Fibroblast of mammary gland (primary cell): ENCODE results near the gene KRTAP12-1.

Source experiments
- DNase-seq: peaks from one replicate; pipeline ENCODE4 v3.0.0-alpha.2; 2010; ENCODE audit warnings: low read depth
- H3K4me3 ChIP-seq: 2 replicates; pipeline ENCODE4 v1.5.1; 2011; ENCODE audit warnings: low read depth, mild to moderate bottlenecking, low read length, moderate library complexity; ENCODE audit not compliant: control insufficient read depth
- TF ChIP-seq, protein P1 (sequence below): conservative IDR thresholded peaks from 2 replicates; pipeline ENCODE4 v1.5.1; 2011; ENCODE audit warnings: low read depth, low read length, inconsistent platforms; ENCODE audit not compliant: control insufficient read depth, insufficient read depth

The KRTAP12-1 gene

DNA sequence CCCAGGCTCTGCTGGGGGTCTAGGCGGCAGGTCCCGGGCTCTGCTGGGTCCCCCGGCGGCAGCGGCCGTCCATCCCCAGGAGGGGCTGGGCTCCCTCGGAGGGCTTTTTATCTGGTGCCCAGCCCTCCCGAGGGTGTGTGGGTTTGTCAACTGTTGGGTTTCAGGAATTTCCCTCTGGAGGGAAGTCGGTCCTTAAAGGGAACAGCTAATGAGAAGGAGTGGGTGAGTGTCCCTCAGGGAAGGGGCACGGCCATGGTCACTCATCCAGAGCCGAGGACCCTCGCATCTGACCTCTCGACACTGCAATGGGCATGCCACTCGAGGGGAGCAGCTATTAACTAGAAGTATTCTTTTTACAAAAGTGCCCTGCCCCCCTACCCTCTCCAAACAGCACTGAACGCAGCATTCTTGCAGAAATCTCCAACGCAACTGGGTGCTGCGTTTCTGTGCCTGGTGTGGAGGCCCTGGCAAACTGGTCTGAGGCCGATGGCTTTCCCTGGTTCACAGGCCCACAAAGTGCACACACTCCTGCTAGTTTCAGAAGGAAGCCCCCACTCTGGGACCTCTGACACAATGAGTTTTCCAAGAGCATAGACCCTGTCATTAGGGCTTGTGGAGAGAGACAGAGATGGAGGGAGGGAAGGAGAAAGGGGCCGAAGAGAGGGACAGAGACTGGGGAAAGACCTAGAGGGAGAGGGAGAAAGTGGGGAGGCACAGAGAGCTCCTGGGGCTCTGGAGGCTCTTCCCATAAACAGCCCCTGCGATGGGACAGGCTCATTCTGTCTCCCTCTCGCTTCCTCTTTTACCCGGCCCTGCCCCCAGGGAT, 30.5 kb upstream of the KRTAP12-1 start:
- no peak for DNase-seq
- H3K4me3 ChIP-seq, result no peak overlapping the region
- TF ChIP-seq, protein P1, sequence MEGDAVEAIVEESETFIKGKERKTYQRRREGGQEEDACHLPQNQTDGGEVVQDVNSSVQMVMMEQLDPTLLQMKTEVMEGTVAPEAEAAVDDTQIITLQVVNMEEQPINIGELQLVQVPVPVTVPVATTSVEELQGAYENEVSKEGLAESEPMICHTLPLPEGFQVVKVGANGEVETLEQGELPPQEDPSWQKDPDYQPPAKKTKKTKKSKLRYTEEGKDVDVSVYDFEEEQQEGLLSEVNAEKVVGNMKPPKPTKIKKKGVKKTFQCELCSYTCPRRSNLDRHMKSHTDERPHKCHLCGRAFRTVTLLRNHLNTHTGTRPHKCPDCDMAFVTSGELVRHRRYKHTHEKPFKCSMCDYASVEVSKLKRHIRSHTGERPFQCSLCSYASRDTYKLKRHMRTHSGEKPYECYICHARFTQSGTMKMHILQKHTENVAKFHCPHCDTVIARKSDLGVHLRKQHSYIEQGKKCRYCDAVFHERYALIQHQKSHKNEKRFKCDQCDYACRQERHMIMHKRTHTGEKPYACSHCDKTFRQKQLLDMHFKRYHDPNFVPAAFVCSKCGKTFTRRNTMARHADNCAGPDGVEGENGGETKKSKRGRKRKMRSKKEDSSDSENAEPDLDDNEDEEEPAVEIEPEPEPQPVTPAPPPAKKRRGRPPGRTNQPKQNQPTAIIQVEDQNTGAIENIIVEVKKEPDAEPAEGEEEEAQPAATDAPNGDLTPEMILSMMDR, result no peak

DNA sequence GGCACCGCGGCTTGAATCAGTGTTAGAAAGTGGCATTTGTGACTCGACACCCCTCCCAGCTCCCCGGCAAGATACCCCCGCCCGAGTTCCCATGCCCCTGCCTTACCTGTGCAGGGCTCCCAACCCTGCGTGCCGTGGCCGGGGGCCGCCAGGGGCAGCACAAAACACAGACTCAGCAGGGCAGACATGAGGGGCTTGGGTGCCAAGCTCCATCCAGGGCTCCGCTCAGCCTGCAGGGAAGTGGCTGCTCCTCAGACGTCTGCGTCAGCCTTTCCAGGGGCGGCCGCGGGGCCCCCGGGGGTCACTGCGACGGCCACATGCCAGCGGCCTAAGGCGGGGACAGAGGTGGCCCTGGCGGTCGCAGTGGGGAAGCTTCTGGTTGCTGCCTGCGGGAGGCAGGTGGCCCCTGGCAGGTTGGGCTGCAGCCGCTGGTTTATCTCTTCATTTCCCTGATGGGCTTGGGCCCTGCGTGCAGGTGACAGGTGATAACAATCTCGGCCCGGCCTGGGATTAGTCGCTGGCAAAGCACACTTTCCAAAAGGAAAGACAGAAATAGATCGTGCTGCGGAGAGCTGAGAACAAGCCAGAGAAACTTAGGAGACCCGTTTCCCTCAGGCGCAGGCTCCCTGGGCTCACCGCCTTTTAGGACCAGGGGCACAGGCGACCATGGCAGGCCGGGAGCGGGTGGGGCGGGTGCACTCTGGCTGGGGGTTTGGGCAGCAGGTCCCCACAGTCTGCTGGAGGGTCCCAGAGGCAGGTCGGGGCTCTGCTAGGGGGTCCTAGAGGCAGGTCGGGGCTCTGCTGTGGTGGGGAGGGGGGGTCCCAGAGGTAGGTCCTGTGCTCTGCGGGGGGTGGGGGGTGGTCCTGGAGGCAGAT, 29.6 kb upstream of the KRTAP12-1 start, which contains the start of gene TSPEAR:
TSS of gene TSPEAR (minus strand) at position 246 of the 876 bp plus-strand sequence. CDS start at position 188, 58 bp downstream.
- TF ChIP-seq, protein P1, result no peak
- no peak for DNase-seq
- no peak within 1 kb of the TSS for H3K4me3 ChIP-seq

DNA sequence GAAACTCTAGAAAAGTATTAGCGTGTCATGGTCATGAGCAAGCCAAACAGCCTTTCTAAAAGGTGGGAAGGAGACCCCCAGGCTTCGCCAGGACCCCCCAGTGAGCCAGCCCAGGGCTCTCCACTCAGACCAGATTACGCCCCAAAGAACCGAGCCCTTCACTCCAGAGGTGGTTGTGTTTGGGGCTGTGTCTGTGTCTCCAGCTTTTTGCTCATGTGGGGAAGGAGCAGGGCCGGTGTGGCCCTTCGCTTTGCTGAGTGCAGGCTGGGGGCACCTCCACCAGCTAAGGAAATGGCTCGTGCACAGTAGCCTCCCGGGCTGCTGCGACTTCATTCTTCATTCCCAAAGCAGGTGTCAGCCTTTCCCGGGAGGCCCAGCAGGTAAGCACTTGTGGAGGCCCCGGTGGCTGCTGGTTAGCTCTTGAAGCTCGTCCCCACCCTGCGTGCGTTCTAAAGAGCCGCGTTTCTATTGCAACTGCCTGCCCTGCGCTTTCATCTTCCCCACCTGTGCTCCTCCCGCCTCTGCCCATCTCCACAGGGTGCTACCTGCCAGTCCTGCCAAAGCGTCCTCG, 28.9 kb upstream of the KRTAP12-1 start:
- DNase-seq, result no peak
- TF ChIP-seq, protein P1, result no peak
- H3K4me3 ChIP-seq, result no peak overlapping the region

DNA sequence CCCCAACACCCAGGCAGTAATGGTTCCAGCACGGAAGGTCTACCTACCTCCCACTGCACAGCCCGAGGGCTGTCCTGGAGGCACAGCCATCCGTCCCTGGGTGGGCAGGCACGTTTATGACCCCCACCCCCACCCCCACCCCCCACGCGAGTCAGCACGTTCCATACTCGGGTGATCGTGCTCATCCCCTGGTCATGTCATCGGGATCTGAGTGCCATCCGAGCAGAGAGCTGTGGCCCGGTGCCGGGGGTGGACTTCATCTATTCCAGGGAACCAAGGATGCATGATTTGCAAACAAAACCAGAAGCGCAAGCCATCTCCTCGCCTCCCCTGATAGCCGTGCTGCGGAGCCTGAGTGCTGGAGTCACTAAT, 28.3 kb upstream of the KRTAP12-1 start:
- TF ChIP-seq, protein P1, result no peak
- no peak overlapping the region for H3K4me3 ChIP-seq
- DNase-seq, result no peak

DNA sequence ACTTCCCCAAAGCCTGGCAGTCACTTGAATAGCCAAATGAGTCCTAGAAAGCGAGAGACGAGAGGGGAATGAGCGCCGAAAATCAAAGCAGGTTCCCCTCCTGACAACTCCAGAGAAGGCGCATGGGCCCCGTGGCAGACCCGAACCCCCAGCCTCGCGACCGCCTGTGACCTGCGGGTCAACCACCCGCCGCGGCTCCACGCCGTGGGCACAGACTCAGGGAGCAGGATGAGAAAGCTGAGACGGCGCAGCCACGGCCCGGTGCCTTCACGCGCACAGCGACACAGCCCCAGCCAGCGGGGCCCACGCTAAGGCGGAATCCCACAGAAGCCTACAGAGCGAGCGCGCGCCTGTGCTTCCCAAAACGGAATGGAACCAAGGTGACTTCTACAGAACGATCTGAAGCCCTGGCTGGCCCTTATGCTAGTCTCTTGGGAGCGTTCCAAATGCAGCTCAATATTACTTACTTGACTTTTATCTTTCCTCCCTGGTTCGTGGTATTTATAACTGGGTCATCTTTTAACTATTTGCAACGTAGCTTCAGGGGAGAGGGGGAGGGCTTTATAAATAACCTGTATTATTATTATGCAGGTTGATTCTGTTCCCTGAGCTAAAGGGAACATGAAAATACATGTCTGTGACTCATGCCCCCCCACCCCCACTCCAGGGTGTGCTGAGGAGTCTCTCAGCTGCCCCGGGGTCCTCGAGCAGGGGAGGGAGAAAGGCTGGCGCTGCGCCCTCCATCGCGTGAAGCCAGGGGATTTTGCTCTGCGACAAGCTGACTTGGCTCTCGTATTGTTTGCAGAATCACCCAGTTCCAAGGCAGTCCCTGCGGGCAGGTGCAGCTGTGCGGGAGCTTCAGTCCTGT, 27.7 kb upstream of the KRTAP12-1 start:
- no peak for DNase-seq
- TF ChIP-seq, protein P1, result no peak
- H3K4me3 ChIP-seq, result no peak overlapping the region

DNA sequence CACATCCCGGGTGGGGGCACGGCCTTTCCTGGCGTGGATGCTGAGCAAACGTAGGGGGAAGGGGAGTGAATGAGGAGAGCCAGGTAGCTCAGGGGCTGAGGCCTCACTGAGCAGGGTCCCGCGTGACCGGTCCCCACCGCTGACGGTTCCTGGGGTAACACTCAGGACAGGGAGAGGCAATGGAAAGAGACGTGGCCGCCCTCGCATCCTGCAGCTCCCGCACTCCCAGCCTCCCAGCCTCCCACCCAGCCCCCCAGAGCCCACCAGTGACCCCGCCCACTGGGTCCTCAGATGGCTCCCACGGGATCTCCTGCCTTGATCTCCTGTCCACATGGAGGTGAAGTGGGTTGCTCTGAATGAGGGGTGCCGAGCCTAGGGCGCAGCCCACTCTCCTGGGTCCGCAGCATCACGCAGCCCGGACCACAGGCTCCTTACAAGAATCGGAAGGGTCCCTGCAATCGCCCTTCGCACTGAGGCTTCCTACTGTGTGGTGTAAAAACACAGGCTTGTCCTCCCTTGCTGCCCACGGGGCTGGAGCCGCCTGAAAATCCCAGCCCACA, 27.0 kb upstream of the KRTAP12-1 start:
- no peak for DNase-seq
- H3K4me3 ChIP-seq, result no peak overlapping the region
- TF ChIP-seq, protein P1, result no peak
